NCI-H69 (cell line): Measurements from ENCODE around the gene NRP1.

ENCODE experiments used
- DNase-seq: peaks from one replicate; lab custom pipeline; 2025; lab: John Stamatoyannopoulos, UW

NRP1 gene

DNA sequence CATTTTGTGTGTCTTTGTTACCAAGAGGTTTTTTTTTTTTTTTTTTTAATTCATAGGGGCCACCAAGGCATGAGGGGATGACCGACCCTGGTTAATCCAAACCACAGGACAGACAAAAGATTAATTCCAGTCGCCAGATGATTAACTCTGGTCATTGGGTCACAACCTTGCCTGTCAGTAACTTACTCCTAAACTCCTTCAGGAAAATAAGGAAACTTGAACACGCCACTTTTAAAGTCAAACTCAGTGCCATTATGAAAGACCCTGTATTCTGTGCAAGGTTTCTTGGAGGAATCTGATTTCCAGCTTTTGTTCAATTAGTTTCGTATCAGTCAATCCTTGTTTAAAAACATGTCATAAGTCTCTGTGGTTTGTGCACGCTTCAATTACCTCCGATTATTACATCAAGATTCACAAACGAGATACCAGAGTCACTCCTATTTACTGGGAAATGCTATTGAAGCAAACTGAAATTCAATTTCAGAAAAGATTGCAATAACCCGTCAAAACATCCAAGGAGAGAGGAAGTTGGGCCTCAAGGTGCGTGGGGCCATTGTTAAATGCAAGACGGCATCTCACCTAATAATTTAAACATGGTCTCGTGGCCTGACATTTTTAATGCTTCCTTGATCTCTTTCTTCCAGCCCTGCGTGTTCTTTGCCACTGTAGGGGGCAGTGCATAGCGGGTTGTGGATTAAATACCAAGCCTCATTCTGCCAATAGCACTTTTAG lies 44.0 kb downstream of the NRP1 start:
- no peak for DNase-seq

GRCh38 chr10:33289776-33290175 lies 44.7 kb downstream of the NRP1 start:
- DNase-seq, result no peak

DNA sequence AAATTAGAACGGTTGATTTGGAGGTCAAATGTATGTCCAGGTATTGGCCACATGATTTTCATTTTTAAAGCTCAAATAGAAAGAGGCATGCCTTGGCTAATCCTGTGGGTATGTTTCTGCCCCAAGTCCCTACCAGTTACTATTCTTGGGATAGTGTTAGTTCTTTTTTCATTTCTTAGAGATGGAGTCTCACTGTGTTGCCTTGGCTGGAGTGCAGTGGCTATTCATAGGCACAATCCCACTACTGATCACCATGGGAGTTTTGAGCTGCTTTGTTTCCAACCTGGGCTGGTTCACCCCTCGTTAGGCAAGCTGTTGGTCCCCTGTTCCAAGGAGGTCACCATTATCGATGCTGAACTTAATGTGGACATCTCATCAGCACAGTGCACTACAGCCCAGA lies 46.3 kb downstream of the NRP1 start:
- no peak for DNase-seq

DNA sequence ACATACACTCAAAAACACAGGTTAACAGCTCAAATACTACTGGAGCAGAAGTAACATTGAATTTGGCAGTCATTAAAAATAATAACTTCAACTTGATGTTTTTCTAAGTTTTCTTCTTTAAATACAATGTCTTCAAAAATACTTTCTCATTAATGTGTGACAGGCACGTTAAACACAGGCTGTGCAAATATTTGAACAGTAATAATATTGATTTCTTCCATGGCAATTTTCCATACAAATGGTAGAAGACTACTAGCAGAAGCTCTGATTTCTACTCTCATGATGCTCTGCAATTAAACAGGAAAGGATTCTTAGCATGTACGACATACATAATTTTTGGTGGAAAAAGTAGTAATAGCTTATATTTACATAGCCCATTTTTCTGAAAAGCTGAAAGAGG lies 47.4 kb downstream of the NRP1 start:
- DNase-seq, result peak; percentile 11

- no peak for DNase-seq
Measured at GRCh38 chr10:33286157-33286934, 48.1 kb downstream of the NRP1 start.

DNA sequence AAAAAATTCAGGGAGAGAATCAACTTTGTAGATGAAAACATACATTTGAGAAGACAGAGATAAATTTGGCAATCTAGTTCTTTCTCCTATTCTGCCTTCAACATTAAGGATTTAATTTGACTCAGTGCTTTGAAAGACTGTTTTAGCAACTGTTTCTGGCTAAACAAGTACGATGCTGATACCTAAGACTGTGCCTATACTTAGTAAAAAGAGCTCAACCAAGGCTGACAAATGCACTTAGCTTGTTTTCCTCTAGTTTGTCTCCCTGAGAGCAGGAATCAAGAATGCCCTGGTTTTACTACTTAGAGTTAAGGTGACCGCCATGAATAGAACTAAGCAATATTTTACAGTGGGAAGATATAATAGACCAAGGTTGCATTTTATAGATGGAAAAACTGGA lies 49.5 kb downstream of the NRP1 start:
- DNase-seq, result no peak

GRCh38 chr10:33279811-33280602 lies 54.5 kb downstream of the NRP1 start:
- DNase-seq, result no peak

- DNase-seq, result no peak
Measured at GRCh38 chr10:33279276-33279675, 55.2 kb downstream of the NRP1 start.

GRCh38 chr10:33278198-33278597 lies 56.3 kb downstream of the NRP1 start:
- no peak for DNase-seq

GRCh38 chr10:33277135-33277536 lies 57.3 kb downstream of the NRP1 start:
- peak; percentile 3 for DNase-seq

DNA sequence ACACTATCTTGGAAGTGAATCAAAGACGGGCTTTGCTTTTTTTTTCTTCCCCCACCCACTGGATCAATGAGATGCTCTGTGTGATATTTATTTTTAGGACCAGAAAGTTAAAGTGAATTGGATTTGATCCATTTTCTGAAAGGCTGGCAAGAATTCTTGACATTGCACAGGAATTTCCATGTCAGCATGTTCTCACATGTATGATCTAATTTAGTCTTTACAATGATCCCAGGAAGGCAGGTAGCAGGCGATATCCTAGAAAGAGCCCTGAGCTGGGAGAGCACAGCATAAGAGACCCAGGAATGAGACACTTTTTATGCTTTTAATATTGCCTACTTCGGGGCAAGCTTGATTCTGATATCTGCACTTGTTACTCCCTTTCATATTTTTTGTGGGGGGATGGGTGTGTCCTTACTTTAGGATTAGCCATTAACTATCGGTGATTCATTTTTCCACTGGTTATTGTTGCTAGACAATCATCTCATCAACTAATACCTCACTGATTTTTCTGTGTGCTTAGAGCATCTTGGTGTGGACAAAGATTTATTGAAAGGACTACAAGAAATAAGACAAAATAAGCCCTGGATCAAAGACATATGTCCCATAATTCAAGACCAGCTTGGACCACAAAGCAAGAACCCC lies 58.1 kb downstream of the NRP1 start:
- DNase-seq, result no peak

- DNase-seq, result no peak
Measured at GRCh38 chr10:33274096-33274785, 60.2 kb downstream of the NRP1 start.

- peak; percentile 74 for DNase-seq
Measured at GRCh38 chr10:33273295-33274002, 61.0 kb downstream of the NRP1 start.

DNA sequence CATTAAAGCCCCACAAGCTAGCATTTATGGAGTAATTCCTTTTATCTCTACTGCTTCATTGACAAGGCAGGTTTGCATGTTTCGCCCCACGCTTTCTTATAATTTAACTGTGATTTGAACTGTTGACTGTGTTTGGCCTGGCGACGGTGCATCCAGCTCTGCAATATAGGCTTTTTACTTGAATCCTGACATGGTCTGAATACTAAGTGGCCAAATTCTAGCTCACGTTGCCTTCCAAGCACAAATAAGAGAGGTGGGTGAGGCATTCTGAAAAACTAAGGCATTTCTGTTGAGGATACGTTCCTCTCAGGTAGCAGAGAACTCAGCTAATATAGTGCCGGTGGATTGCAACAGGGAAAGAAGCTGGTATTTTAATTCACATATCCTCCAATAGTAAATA lies 61.8 kb downstream of the NRP1 start:
- DNase-seq, result no peak

GRCh38 chr10:33271969-33272583 lies 62.4 kb downstream of the NRP1 start:
- DNase-seq, result peak; percentile 8

- DNase-seq, result no peak
Measured at GRCh38 chr10:33270971-33271370, 63.5 kb downstream of the NRP1 start.

- no peak for DNase-seq
Measured at GRCh38 chr10:33267708-33268107, 66.8 kb downstream of the NRP1 start.

- DNase-seq, result no peak
Measured at GRCh38 chr10:33265621-33266020, 68.8 kb downstream of the NRP1 start.

DNA sequence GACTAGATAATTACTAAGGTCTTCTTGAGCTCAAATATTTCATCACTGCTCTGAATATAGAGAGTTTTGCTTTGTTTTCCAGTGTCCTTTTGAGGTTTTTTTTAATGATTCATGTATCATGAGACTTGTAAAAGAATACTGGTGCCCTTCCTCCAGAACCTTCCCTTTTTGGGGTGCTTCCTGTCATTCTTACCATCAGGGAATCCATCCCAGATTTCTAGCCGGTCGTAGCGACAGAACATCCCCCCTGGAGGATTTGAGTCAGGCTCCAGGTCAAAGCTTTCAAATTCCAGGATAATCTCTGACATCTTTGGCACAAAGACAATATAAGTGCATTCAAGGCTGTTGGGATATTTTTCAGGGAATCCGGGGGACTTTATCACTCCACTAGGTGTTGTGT lies 71.0 kb downstream of the NRP1 start:
- no peak for DNase-seq

- DNase-seq, result no peak
Measured at GRCh38 chr10:33262871-33263270, 71.6 kb downstream of the NRP1 start.
